Upper lobe of left lung (tissue), 6 donors: Measurements from ENCODE around the gene GSTM4. TPM values are rescaled to one million over a fixed set of nuclear protein-coding genes. Genes with fewer than 3 reads are reported as not detected.
A peak's percentile ranks its signal among the peaks of the same experiment; 100 is the strongest.

Experiments used
- ATAC-seq, 2 donors: fragments of 200-7000 bp; cut with Tn5 transposase; one replicate each; pipeline ENCODE4 v1.9.1; 2022; ENCODE audit warnings: mild to moderate bottlenecking in 2 of 2, moderate library complexity in 2 of 2; ENCODE audit not compliant: low FRiP score in 2 of 2
- DNase-seq, 2 donors: peaks; one replicate each; pipeline ENCODE4 v3.0.0-alpha.2; 2019 to 2020
- H3K27ac ChIP-seq, 4 donors: fragments of 200-600 bp; sonication (generic); one replicate each; pipeline ENCODE4 v1.5.1; 2016 to 2019
- H3K27me3 ChIP-seq, 4 donors: fragments of 200-600 bp; sonication (generic); one replicate each; pipeline ENCODE4 v1.5.1; 2017 to 2019
- H3K36me3 ChIP-seq, 4 donors: fragments of 200-600 bp; sonication (generic); one replicate each; pipeline ENCODE4 v1.5.1; 2016 to 2019
- H3K4me1 ChIP-seq, 4 donors: fragments of 200-600 bp; sonication (generic); one replicate each; pipeline ENCODE4 v1.5.1; 2018 to 2019
- H3K4me3 ChIP-seq, 4 donors: fragments of 200-600 bp; sonication (generic); one replicate each; pipeline ENCODE4 v1.5.1; 2017 to 2019; ENCODE audit warnings: mild to moderate bottlenecking in 2 of 4, moderate library complexity in 1 of 4
- H3K9me3 ChIP-seq, 4 donors: fragments of 200-600 bp; sonication (generic); one replicate each; pipeline ENCODE4 v1.5.1; 2018 to 2019
- EP300 ChIP-seq, 4 donors: sonication (generic); formaldehyde crosslinking; IDR thresholded peaks; one replicate each; pipeline ENCODE4 v1.5.1; 2017; ENCODE audit warnings: antibody characterized with exemption in 4 of 4, control low read depth in 2 of 4
- POLR2A ChIP-seq, 4 donors: fragments of 450-650 bp; IDR thresholded peaks; one replicate each; pipeline ENCODE4 v1.5.1; 2016 to 2017; ENCODE audit warnings: antibody characterized with exemption in 4 of 4, mild to moderate bottlenecking in 2 of 4
- POLR2AphosphoS5 ChIP-seq, 2 donors: sonication (generic); formaldehyde crosslinking; IDR thresholded peaks; one replicate each; pipeline ENCODE4 v1.5.1; 2017; ENCODE audit warnings: antibody characterized with exemption in 2 of 2
- WGBS, 2 donors: methylation state at CpG; one replicate each; pipeline ENCODE4 v1.1.5; 2017 to 2018; 5-methylcytosine and 5-hydroxymethylcytosine counted together
- total RNA-seq, 6 donors: library from RNA; depleted of rRNA in 4 of 6; stranded (reverse); fragments of >200 nt in 4 of 6; gene quantifications; one replicate each; pipeline versions ENCODE4 v1.1.0 to v1.2.1, GENCODE V29; 2016 to 2021
- TF ChIP-seq, protein P1 (sequence below), 6 experiments: fragments of 450-650 bp in 4 of 6; fragments of 200-600 bp in 2 of 6; sonication (generic) in 2 of 6; IDR thresholded peaks; one replicate each; pipeline ENCODE4 v1.5.1; 2016 to 2019; ENCODE audit warnings: antibody characterized with exemption in 6 of 6
- donor health status: DM: no; HTN: no; CAD: no; lungs with moderate emphysema.
- donor health status: DM: no; HTN: yes; CAD: no; lungs with severe emphysema.

Gene GSTM4
- total RNA-seq, 6 donors from 2014 or later: 10.7 to 28.3 (median 15.9) TPM

DNA sequence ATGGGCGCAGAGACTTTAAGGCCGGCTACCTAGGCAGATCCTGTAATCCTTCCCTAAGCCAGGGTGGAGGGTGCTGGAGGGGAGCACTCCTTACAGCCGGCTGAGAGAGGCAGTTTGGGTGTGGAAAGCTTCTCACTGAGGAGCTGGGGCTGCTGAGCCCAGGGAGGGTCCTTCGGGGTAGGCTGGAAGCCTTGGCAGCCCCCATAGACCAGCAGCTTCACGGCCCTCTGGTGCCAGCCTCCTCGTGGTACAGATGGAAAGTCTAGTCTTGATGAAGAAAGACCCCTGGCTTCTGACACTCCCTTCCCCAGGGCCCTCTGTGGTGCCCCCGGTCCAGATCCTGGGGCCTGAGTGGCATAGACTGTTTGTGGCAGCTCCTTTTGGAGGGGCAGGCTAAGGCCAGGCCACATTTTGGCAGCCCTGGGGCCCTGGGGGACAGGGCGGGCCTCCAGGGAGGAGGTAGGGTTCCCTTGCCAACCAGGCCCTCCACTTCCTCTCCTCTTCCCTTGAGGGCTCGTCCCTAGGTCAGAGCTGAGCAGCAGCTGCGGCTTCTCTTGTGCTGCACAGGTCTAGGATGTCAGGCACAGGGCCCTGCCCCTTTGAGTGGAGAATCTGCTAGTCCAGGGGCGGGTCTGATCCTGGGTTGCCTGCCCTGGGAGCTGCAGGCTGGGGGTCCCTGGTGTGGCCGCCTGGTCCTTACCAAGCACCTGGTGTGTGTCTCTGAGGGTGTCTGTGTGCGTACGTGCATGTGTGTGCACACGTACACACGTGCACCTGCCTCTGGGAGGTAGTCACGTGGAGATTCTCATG, 31.5 kb upstream of the GSTM4 start:
- 65 to 69% methylated on average over 2 to 15 of the region's 17 CpGs for WGBS, 2 donors
- H3K27me3 ChIP-seq: no peaks in the 10 kb centered on the region
- no peaks in the 10 kb centered on the region for H3K9me3 ChIP-seq
- peaks cover 34 to 50% (median 44%) of the 10 kb centered on the region in 4 donors for H3K4me1 ChIP-seq
- H3K4me3 ChIP-seq: peak overlapping the region in 1 of 4 donors; percentile 13
- TF ChIP-seq POLR2A (IDR thresholded peaks at IDR 0.05) (no peak), POLR2AphosphoS5 (IDR thresholded peaks at IDR 0.05) (no peak), EP300 (IDR thresholded peaks at IDR 0.05) (no peak)
- TF ChIP-seq, protein P1, sequence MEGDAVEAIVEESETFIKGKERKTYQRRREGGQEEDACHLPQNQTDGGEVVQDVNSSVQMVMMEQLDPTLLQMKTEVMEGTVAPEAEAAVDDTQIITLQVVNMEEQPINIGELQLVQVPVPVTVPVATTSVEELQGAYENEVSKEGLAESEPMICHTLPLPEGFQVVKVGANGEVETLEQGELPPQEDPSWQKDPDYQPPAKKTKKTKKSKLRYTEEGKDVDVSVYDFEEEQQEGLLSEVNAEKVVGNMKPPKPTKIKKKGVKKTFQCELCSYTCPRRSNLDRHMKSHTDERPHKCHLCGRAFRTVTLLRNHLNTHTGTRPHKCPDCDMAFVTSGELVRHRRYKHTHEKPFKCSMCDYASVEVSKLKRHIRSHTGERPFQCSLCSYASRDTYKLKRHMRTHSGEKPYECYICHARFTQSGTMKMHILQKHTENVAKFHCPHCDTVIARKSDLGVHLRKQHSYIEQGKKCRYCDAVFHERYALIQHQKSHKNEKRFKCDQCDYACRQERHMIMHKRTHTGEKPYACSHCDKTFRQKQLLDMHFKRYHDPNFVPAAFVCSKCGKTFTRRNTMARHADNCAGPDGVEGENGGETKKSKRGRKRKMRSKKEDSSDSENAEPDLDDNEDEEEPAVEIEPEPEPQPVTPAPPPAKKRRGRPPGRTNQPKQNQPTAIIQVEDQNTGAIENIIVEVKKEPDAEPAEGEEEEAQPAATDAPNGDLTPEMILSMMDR (IDR thresholded peaks at IDR 0.05): no peak
- ATAC-seq (no peak), DNase-seq (peak in 1 of 2 donors; percentile 46)
- H3K27ac ChIP-seq: peak overlapping the region in 2 of 4 donors; percentile 17 to 18
- peaks cover 7 to 36% (median 33%) of the 10 kb centered on the region in 4 donors for H3K36me3 ChIP-seq

DNA sequence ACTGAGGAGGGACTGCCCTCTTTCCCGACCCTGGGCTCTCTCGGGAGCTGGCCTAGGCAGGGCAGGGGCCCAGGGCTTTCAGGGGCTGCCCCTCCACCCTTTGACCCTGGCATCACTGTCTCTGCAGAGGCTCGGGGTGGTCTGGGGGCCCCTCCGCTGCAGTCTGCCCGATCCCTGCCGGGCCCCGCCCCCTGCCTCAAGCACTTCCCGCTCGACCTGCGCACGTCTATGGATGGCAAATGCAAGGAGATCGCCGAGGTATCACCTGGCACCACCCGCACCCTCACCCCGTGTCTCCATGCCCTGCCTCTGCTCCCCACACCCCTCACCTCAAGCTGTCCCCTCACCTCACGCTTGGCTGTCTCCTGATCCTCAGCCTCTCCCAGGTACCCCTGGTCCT, 30.7 kb upstream of the GSTM4 start:
- Histone ChIP-seq H3K4me3 (no peak overlapping the region), H3K27ac (no peak overlapping the region), H3K27me3 (no peaks in the 10 kb centered on the region), H3K4me1 (peaks cover 32 to 44% (median 37%) of the 10 kb centered on the region in 4 donors), H3K36me3 (peaks cover 7 to 44% (median 38%) of the 10 kb centered on the region in 4 donors), H3K9me3 (no peaks in the 10 kb centered on the region)
- TF ChIP-seq POLR2AphosphoS5 (IDR thresholded peaks at IDR 0.05) (no peak), EP300 (IDR thresholded peaks at IDR 0.05) (no peak), POLR2A (IDR thresholded peaks at IDR 0.05) (no peak)
- TF ChIP-seq, protein P1 (IDR thresholded peaks at IDR 0.05): no peak
- DNase-seq (peak in 1 of 2 donors; percentile 77), ATAC-seq (no peak)
- WGBS, 2 donors: 90 to 91% methylated on average over 12 to 16 of the region's 16 CpGs

DNA sequence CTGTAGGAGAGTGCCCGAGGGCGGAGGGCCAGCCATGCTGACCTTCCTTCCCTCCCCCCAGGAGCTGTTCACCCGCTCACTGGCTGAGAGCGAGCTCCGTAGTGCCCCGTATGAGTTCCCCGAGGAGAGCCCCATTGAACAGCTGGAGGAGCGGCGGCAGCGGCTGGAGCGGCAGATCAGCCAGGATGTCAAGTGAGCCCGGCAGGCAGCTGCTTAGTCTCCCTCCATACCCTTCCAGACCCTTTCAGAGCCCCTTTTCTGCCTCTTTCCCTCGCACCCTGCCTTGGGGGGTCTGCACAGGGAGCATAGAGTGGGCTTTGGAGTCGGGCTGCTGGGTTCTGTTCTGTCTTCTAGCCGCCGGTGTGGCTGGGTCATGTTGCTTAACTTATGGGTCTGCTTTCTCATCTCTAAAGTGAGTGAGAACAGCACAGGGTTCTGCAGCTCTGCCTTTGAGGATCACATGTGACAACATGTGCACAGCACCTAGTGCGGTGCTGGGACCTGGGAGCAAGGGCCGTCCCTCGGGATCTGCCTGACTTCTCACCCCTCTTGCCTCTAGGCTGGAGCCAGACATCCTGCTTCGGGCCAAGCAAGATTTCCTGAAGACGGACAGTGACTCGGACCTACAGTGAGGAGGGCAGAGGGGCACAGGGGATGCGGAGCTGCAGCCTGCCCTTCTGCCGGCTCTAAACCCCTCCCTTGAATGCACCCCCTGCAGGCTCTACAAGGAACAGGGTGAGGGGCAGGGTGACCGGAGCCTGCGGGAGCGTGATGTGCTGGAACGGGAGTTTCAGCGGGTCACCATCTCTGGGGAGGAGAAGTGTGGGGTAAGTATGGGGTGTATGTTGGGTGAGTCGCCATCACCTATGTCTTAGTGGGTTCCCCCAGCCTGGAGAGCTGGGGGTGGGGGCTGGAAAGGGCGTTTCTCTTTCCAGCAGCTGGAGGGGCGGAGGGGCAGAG, 30.0 kb upstream of the GSTM4 start:
- peaks cover 9 to 48% (median 43%) of the 10 kb centered on the region in 4 donors for H3K36me3 ChIP-seq
- no peaks in the 10 kb centered on the region for H3K9me3 ChIP-seq
- 87 to 92% methylated on average over 25 to 31 of the region's 32 CpGs for WGBS, 2 donors
- no peak overlapping the region for H3K27ac ChIP-seq
- DNase-seq (peak in 1 of 2 donors; percentile 65), ATAC-seq (no peak)
- no peaks in the 10 kb centered on the region for H3K27me3 ChIP-seq
- peaks cover 28 to 39% (median 34%) of the 10 kb centered on the region in 4 donors for H3K4me1 ChIP-seq
- TF ChIP-seq, protein P1 (IDR thresholded peaks at IDR 0.05): no peak
- TF ChIP-seq EP300 (IDR thresholded peaks at IDR 0.05): no peak
- no peak for TF ChIP-seq POLR2A (IDR thresholded peaks at IDR 0.05)
- no peak for TF ChIP-seq POLR2AphosphoS5 (IDR thresholded peaks at IDR 0.05)
- H3K4me3 ChIP-seq: no peak overlapping the region

DNA sequence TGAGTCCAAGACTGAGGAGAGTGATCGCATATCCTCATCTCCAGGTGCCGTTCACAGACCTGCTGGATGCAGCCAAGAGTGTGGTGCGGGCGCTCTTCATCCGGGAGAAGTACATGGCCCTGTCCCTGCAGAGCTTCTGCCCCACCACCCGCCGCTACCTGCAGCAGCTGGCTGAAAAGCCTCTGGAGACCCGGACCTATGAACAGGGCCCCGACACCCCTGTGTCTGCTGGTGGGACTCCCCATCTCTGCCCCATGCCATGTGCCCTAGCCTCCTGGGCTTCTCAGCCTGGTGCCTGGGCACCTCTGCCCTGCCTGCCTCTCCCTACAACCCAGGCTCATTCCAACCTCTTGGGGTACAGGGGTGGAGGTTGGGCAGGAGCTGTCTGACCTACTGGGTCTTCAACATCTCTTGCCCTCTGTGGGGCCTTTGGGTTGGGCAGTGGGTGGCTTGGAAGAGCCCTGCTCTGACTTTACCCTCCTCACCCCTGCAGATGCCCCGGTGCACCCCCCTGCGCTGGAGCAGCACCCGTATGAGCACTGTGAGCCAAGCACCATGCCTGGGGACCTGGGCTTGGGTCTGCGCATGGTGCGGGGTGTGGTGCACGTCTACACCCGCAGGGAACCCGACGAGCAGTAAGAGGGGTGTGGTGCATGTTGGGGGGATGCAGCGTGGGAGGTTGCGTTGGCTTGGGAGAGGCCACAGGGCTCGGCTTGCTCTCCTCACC, 29.1 kb upstream of the GSTM4 start:
- no peak overlapping the region for H3K4me3 ChIP-seq
- DNase-seq: peak in 1 of 2 donors; percentile 59
- no peak overlapping the region for H3K27ac ChIP-seq
- H3K36me3 ChIP-seq: peaks cover 14 to 57% (median 53%) of the 10 kb centered on the region in 4 donors
- ATAC-seq: no peak
- H3K4me1 ChIP-seq: peaks cover 19 to 29% (median 24%) of the 10 kb centered on the region in 4 donors
- TF ChIP-seq, protein P1 (IDR thresholded peaks at IDR 0.05): no peak
- TF ChIP-seq EP300 (IDR thresholded peaks at IDR 0.05) (no peak), POLR2AphosphoS5 (IDR thresholded peaks at IDR 0.05) (no peak), POLR2A (IDR thresholded peaks at IDR 0.05) (no peak)
- no peaks in the 10 kb centered on the region for H3K27me3 ChIP-seq
- WGBS, 2 donors: 97 to 100% methylated on average over 1 to 20 of the region's 21 CpGs
- H3K9me3 ChIP-seq: no peaks in the 10 kb centered on the region
